Stimulated activated CD4-positive, alpha-beta T cell treated with anti-CD3 and anti-CD28 coated beads, Interleukin-1b, Interleukin-23, amount 100 ng/mL, for 48 hours (primary cell): ENCODE measurements around the gene ZNF469.

Experiments
- DNase-seq: peaks from one replicate; pipeline ENCODE4 v3.0.0-alpha.2; 2020

ZNF469 gene

GRCh38 chr16:88412766-88413165 lies 30.0 kb downstream of the ZNF469 start:
- DNase-seq = no peak

GRCh38 chr16:88413231-88413630 lies 30.5 kb downstream of the ZNF469 start:
- no peak for DNase-seq

GRCh38 chr16:88413631-88414030 lies 30.9 kb downstream of the ZNF469 start:
- no peak for DNase-seq

- no peak for DNase-seq
Measured at GRCh38 chr16:88414521-88415380, 32.0 kb downstream of the ZNF469 start.

GRCh38 chr16:88415381-88415705 lies 32.6 kb downstream of the ZNF469 start:
- no peak for DNase-seq

- no peak for DNase-seq
Measured at GRCh38 chr16:88415713-88416323, 33.1 kb downstream of the ZNF469 start.

- DNase-seq = no peak
Measured at GRCh38 chr16:88416686-88417085, 33.9 kb downstream of the ZNF469 start.

- no peak for DNase-seq
Measured at GRCh38 chr16:88417684-88418476, 35.1 kb downstream of the ZNF469 start.

- DNase-seq = no peak
Measured at GRCh38 chr16:88418869-88419268, 36.1 kb downstream of the ZNF469 start.

- no peak for DNase-seq
Measured at GRCh38 chr16:88419790-88420189, 37.0 kb downstream of the ZNF469 start.

GRCh38 chr16:88420496-88420895 lies 37.7 kb downstream of the ZNF469 start:
- DNase-seq = no peak

- DNase-seq = no peak
Measured at GRCh38 chr16:88421301-88421700, 38.5 kb downstream of the ZNF469 start.

GRCh38 chr16:88421871-88422433 lies 39.2 kb downstream of the ZNF469 start:
- no peak for DNase-seq

- DNase-seq = no peak
Measured at GRCh38 chr16:88422733-88423447, 40.1 kb downstream of the ZNF469 start.

- DNase-seq = no peak
Measured at GRCh38 chr16:88423448-88423850, 40.7 kb downstream of the ZNF469 start.

- DNase-seq = no peak
Measured at GRCh38 chr16:88424587-88425235, 42.0 kb downstream of the ZNF469 start.

GRCh38 chr16:88426018-88426417 lies 43.3 kb downstream of the ZNF469 start:
- no peak for DNase-seq

GRCh38 chr16:88427376-88427775 lies 44.6 kb downstream of the ZNF469 start:
- DNase-seq = no peak

GRCh38 chr16:88428156-88428555 lies 45.4 kb downstream of the ZNF469 start:
- no peak for DNase-seq

- DNase-seq = no peak
Measured at GRCh38 chr16:88428616-88429386, 46.0 kb downstream of the ZNF469 start.
